Endothelial cell of umbilical vein (primary cell): ENCODE measurements around the gene SOCS4. TPM values are rescaled to one million over a fixed set of nuclear protein-coding genes. Genes with fewer than 3 reads are reported as not detected.

ENCODE experiments used
- BruUV-seq: library from RNA; stranded (reverse); fragments of 400-500 nt; replicated peaks from 2 replicates; lab custom pipeline; 2021; lab: Mats Ljungman, UMichigan
- CTCF ChIA-PET: fragments of 300-600, 350-600 bp; sonication (Branson Sonifier 250); formaldehyde crosslinking; loops from one replicate; lab custom pipeline; 2021; ENCODE audit warnings: antibody characterized with exemption, inconsistent platforms; lab: Charles Lee
- POLR2A ChIA-PET: fragments of 300-600, 350-600 bp; sonication (Branson Sonifier 250); formaldehyde crosslinking; loops from one replicate; lab custom pipeline; 2021; ENCODE audit warnings: antibody characterized with exemption, inconsistent platforms; lab: Charles Lee
- DNase-seq: peaks from one replicate; pipeline ENCODE4 v3.0.0-alpha.2; 2011; ENCODE audit warnings: low read depth, low spot score
- FAIRE-seq: peaks from 2 replicates; lab custom pipeline; 2011; peaks lifted over from hg19 to GRCh38; lab: Jason Lieb, UNC
- H2AFZ ChIP-seq: 2 replicates; pipeline ENCODE4 v1.6.0; 2012; ENCODE audit warnings: low read depth, low read length, control low read depth, inconsistent platforms
- H3K27ac ChIP-seq: 2 replicates; pipeline ENCODE4 v1.5.1; 2011; ENCODE audit warnings: low read depth, mild to moderate bottlenecking, control low read depth, low read length, moderate library complexity; ENCODE audit not compliant: insufficient read depth
- H3K27me3 ChIP-seq, 2 experiments: 2 replicates each; pipeline versions ENCODE4 v1.6.0 to v1.6.1; 2011; ENCODE audit warnings: low read length in 2 of 2, mixed read lengths in 1 of 2; ENCODE audit not compliant: control insufficient read depth in 2 of 2, insufficient read depth in 2 of 2
- H3K36me3 ChIP-seq, 2 experiments: 2 replicates in 1 of 2; 3 replicates in 1 of 2; pipeline ENCODE4 v1.5.1; 2011; ENCODE audit warnings: low read length in 2 of 2, mild to moderate bottlenecking in 1 of 2, moderate library complexity in 1 of 2; ENCODE audit not compliant: control insufficient read depth in 2 of 2, insufficient read depth in 2 of 2; ENCODE audit errors: extremely low read depth in 1 of 2
- H3K4me1 ChIP-seq: 3 replicates; pipeline ENCODE4 v1.5.1; 2011; ENCODE audit warnings: mild to moderate bottlenecking, low read length; ENCODE audit not compliant: control insufficient read depth, insufficient read depth; ENCODE audit errors: extremely low read depth
- H3K4me2 ChIP-seq: 2 replicates; pipeline ENCODE4 v1.6.1; 2011; ENCODE audit warnings: low read length, control low read depth, mixed read lengths; ENCODE audit not compliant: insufficient read depth
- H3K4me3 ChIP-seq, 3 experiments: fragments of 200-600 bp in 1 of 3; sonication (generic), shearing (Covaris generic) in 1 of 3; replicated peaks in 1 of 3; 2 replicates each; pipeline ENCODE4 v1.5.1; 2011 to 2016; ENCODE audit warnings: control low read depth in 3 of 3, low read length in 3 of 3, mild to moderate bottlenecking in 2 of 3, inconsistent platforms in 1 of 3, low read depth in 1 of 3, moderate library complexity in 1 of 3; ENCODE audit not compliant: insufficient read depth in 1 of 3
- H3K79me2 ChIP-seq: 2 replicates; pipeline ENCODE4 v1.6.0; 2012; ENCODE audit warnings: low read length, inconsistent platforms; ENCODE audit not compliant: control insufficient read depth, insufficient read depth
- H3K9ac ChIP-seq: replicated peaks from 2 replicates; pipeline ENCODE3; 2011; ENCODE audit warnings: low read length, control low read depth; ENCODE audit not compliant: insufficient read depth; ENCODE audit errors: extremely low read depth
- H3K9me1 ChIP-seq: replicated peaks from 3 replicates; pipeline ENCODE4 v1.6.0; 2011; ENCODE audit warnings: mild to moderate bottlenecking, low read length; ENCODE audit not compliant: control insufficient read depth, insufficient read depth; ENCODE audit errors: extremely low read depth
- H3K9me3 ChIP-seq: replicated peaks from 2 replicates; pipeline ENCODE4 v1.5.1; 2012; ENCODE audit warnings: low read length, inconsistent platforms; ENCODE audit not compliant: control insufficient read depth, insufficient read depth
- H4K20me1 ChIP-seq: replicated peaks from 2 replicates; pipeline ENCODE3; 2011; ENCODE audit warnings: mild to moderate bottlenecking, low read length; ENCODE audit not compliant: control insufficient read depth, insufficient read depth; ENCODE audit errors: extremely low read depth
- CTCF ChIP-seq, 2 donors: IDR thresholded peaks; 1 replicate in 1 of 2; 2 replicates in 1 of 2; pipeline ENCODE4 v1.5.1; 2011; ENCODE audit warnings: low read length in 2 of 2, mild to moderate bottlenecking in 2 of 2, moderate library complexity in 2 of 2, control low read depth in 1 of 2, inconsistent platforms in 1 of 2, low read depth in 1 of 2; ENCODE audit not compliant: insufficient read depth in 1 of 2; ENCODE audit errors: extremely low read depth in 1 of 2
- EZH2 ChIP-seq: IDR thresholded peaks from 2 replicates; pipeline ENCODE4 v1.6.1; 2012; ENCODE audit warnings: borderline replicate concordance, low read depth, mild to moderate bottlenecking, moderate library complexity, low read length, inconsistent platforms; ENCODE audit not compliant: severe bottlenecking
- FOS ChIP-seq: IDR thresholded peaks from 2 replicates; pipeline ENCODE4 v1.6.1; 2011; ENCODE audit warnings: mild to moderate bottlenecking, low read length, moderate library complexity, borderline replicate concordance; ENCODE audit not compliant: insufficient read depth
- GATA2 ChIP-seq: IDR thresholded peaks from 2 replicates; pipeline ENCODE4 v1.7.0; 2011; ENCODE audit warnings: low read depth, mild to moderate bottlenecking, moderate library complexity, mixed read lengths, low read length; ENCODE audit not compliant: insufficient read length, insufficient read depth
- JUN ChIP-seq: IDR thresholded peaks from 2 replicates; pipeline ENCODE4 v1.6.1; 2011; ENCODE audit warnings: borderline replicate concordance, low read depth; ENCODE audit not compliant: insufficient read length, insufficient read depth
- MAX ChIP-seq: IDR thresholded peaks from 2 replicates; pipeline ENCODE4 v1.6.1; 2011; ENCODE audit not compliant: insufficient read depth, insufficient read length
- MYC ChIP-seq: IDR thresholded peaks from one replicate; pipeline ENCODE4 v1.6.1; 2011; ENCODE audit warnings: mild to moderate bottlenecking, low read depth, low read length
- POLR2A ChIP-seq: IDR thresholded peaks from 2 replicates; pipeline ENCODE4 v1.6.1; 2012; ENCODE audit warnings: low read depth, mild to moderate bottlenecking, control low read depth, low read length
- POLR2AphosphoS5 ChIP-seq: IDR thresholded peaks from 2 replicates; pipeline ENCODE4 v1.6.1; 2012; ENCODE audit warnings: low read depth, mild to moderate bottlenecking, control low read depth, low read length, moderate library complexity; ENCODE audit not compliant: insufficient read depth
- dilution Hi-C: fragments of 300-500 bp; cut with MboI; formaldehyde crosslinking; loops from one replicate; pipeline ENCODE4 v1.15.0; 2019; ENCODE audit warnings: low sequenced_read_pairs; ENCODE audit not compliant: extremely low pct_ligation_motif_present
- intact Hi-C: fragments of 100-400 bp; cut with micrococcal nuclease; formaldehyde crosslinking; loops from one replicate; pipeline ENCODE4 v1.10.0; 2022
- polyA plus RNA-seq, 4 experiments: library from polyadenylated mRNA; depleted of rRNA in 3 of 4; stranded (reverse) in 3 of 4; unstranded in 1 of 4; fragments of >200 nt; gene quantifications; 2 replicates each; pipeline versions ENCODE4 v1.2.1 to v1.2.3, GENCODE V29; 2011 to 2012; ENCODE audit warnings: missing spikeins in 1 of 4
- total RNA-seq: library from RNA; stranded (reverse); gene quantifications from 2 replicates; pipeline ENCODE4 v1.2.3, GENCODE V29; 2021

Gene SOCS4
- total and polyA plus RNA-seq, 2 donors (not counting 3 experiments of a cell fraction or from before 2014, with no cell fraction given) = 6.4 to 26.7 TPM

GRCh38 chr14:55098561-55098898 lies 71.5 kb downstream of the SOCS4 start:
- Histone ChIP-seq H3K9me1 (no peaks in the 10 kb centered on the region), H3K9me3 (no peaks in the 10 kb centered on the region), H3K4me2 (no peak overlapping the region), H4K20me1 (no peaks in the 10 kb centered on the region), H3K79me2 (no peaks in the 10 kb centered on the region), H3K36me3 (no peaks in the 10 kb centered on the region), H2AFZ (peak overlapping the region; percentile 1), H3K4me1 (peaks cover 18% of the 10 kb centered on the region), H3K9ac (no peak overlapping the region), H3K27ac (no peak overlapping the region), H3K4me3 (no peak overlapping the region), H3K27me3 (no peaks in the 10 kb centered on the region)
- CTCF ChIA-PET = interaction anchor here (0.7 to 3.9 kb wide), 4 partner anchors 9 to 62 kb away, joined by 3 to 19 read pairs (median 4); no protein-coding TSS in a partner anchor
- DNase-seq (no peak), FAIRE-seq (no peak)
- no TSS peak for BruUV-seq
- POLR2A ChIA-PET = no interaction called here
- intact Hi-C loops = no loop called here
- dilution Hi-C loops = no loop called here
- TF ChIP-seq GATA2 (no peak), POLR2AphosphoS5 (no peak), POLR2A (no peak), EZH2 (no peak), MYC (no peak), JUN (no peak), FOS (no peak), CTCF (IDR thresholded peaks at IDR 0.05; ENCODE audit: extremely low read depth in 1 of 2, insufficient read depth in 1 of 2, low read depth in 1 of 2, low read length in 2 of 2) (no peak), MAX (no peak)

Other genes with a start within 250 kb of the SOCS4 start
- 4.6 and 5.0 TPM in 2 replicates for gene GCH1, start 124.4 kb upstream of the SOCS4 start, total RNA-seq
- 2.8 and 3.6 TPM in 2 replicates for gene GCH1, start 124.4 kb upstream of the SOCS4 start, polyA plus RNA-seq
- gene WDHD1, start 137 bp upstream of the SOCS4 start, total RNA-seq = 22.5 TPM in 2 replicates
- 2.1 and 3.1 TPM in 2 replicates for gene WDHD1, start 137 bp upstream of the SOCS4 start, polyA plus RNA-seq
- gene MAPK1IP1L, start 24.4 kb downstream of the SOCS4 start, total RNA-seq = 129 and 139 TPM in 2 replicates
- 208 and 244 TPM in 2 replicates for gene MAPK1IP1L, start 24.4 kb downstream of the SOCS4 start, polyA plus RNA-seq
- gene LGALS3, start 102.0 kb downstream of the SOCS4 start, total RNA-seq = 27.8 and 33.8 TPM in 2 replicates
- 55.1 and 68.1 TPM in 2 replicates for gene LGALS3, start 102.0 kb downstream of the SOCS4 start, polyA plus RNA-seq
- gene DLGAP5, start 164.3 kb downstream of the SOCS4 start, total RNA-seq = 83.2 and 83.5 TPM in 2 replicates
- gene DLGAP5, start 164.3 kb downstream of the SOCS4 start, polyA plus RNA-seq = 5.4 and 8.3 TPM in 2 replicates
- gene FBXO34, start 244.2 kb downstream of the SOCS4 start, total RNA-seq = 14.2 and 16.5 TPM in 2 replicates
- 6.8 and 8.5 TPM in 2 replicates for gene FBXO34, start 244.2 kb downstream of the SOCS4 start, polyA plus RNA-seq